Activated CD4-positive, alpha-beta T cell treated with anti-CD3 and anti-CD28 coated beads, Interleukin-2, amount 10 ng/mL, durations not matched to agents 24 days and 14 days (primary cell): ENCODE measurements around the gene REST. TPM values are rescaled to one million over a fixed set of nuclear protein-coding genes. Genes with fewer than 3 reads are reported as not detected.

Experiments used
- DNase-seq: peaks from one replicate; pipeline ENCODE4 v3.0.0; 2022
- H3K27ac Mint-ChIP-seq: one replicate; pipeline ENCODE4 v1.8.0; 2022; ENCODE audit warnings: mild to moderate bottlenecking, mixed read lengths
- H3K27me3 Mint-ChIP-seq: one replicate; pipeline ENCODE4 v1.8.0; 2022; ENCODE audit warnings: mixed read lengths
- H3K36me3 Mint-ChIP-seq: one replicate; pipeline ENCODE4 v1.8.0; 2022; ENCODE audit warnings: low read depth, mild to moderate bottlenecking, mixed read lengths
- H3K4me1 Mint-ChIP-seq: one replicate; pipeline ENCODE4 v1.8.0; 2021; ENCODE audit warnings: mixed read lengths
- H3K4me3 Mint-ChIP-seq: one replicate; pipeline ENCODE4 v1.8.0; 2022; ENCODE audit warnings: mild to moderate bottlenecking, moderate library complexity, mixed read lengths
- H3K9me3 Mint-ChIP-seq: one replicate; pipeline ENCODE4 v1.8.0; 2021; ENCODE audit warnings: mixed read lengths
- intact Hi-C: fragments of 100-400 bp; cut with micrococcal nuclease; formaldehyde crosslinking; loops from one replicate; pipeline ENCODE4 v1.15.1; 2023
- total RNA-seq: library from RNA; stranded (reverse); gene quantifications from 2 replicates; pipeline ENCODE4 v1.2.3, GENCODE V29; 2022

Gene REST
- total RNA-seq, 1 donor from 2014 or later, result 53.4 TPM

DNA sequence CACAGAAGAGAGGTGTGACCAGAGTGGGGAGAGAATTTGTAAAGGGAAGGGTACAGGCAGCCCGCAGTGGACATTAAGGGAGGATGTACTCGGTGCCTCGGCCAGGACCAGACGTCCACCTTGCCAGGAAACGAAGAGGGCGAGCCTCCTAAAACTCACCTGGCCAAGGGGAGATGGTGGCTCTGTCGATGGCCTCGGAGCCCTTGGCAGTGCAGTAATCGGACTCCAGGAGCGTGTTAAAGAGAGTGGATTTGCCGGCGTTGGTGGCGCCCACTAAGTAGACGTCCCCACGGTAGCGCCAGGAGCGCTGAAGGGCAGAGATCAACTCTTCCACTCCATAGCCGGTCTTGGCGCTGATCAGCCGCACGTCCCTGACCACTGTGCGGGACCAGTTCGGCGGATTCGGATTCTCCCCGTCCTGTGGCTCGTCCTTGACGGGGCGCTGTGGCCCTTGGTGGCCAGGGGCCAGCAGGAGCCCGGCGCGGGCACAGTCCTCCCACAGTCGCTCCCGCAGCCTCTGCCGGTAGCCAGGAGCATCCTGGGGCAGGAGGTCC, 68.7 kb downstream of the REST start:
- intact Hi-C loops, result loop anchor here (1.0 to 10.0 kb wide), 5 partner anchors 67 to 1429 kb away; partner anchors contain the start of genes CEP135, CLOCK and SRP72
- H3K27ac Mint-ChIP-seq, result peak overlapping the region; percentile 73
- peaks cover 4% of the 10 kb centered on the region for H3K9me3 Mint-ChIP-seq
- peaks cover 46% of the 10 kb centered on the region for H3K4me1 Mint-ChIP-seq
- peaks cover 2% of the 10 kb centered on the region for H3K27me3 Mint-ChIP-seq
- peak; percentile 70 for DNase-seq
- peaks cover 64% of the 10 kb centered on the region for H3K36me3 Mint-ChIP-seq
- H3K4me3 Mint-ChIP-seq, result peak overlapping the region; percentile 98

DNA sequence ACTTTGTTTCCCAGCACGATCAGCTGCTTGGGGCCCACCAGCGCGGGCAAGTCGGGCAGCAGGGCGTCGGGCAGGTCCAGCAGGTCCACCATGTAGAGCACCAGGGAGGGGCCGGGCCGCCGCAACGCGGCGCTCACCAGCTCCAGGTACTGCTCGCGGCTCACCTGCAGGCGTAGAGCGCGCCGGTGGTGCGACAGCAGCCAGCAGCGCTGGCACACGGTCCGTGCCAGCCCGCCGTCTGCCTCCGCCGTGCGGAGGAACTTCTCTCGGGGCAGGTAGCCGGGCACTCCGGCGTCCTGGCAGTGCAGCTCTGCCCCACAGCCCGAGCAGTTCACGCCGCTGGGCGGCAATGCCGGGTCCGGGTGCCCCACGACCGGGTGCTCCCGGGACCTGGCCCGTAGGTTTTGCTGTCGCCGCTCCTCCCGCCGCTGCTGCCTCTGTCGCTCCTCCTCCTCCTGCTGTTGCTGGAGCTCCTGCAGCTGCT, 69.2 kb downstream of the REST start:
- DNase-seq, result peak; percentile 85
- Mint-ChIP-seq H3K4me1 (peaks cover 50% of the 10 kb centered on the region), H3K36me3 (peaks cover 65% of the 10 kb centered on the region), H3K4me3 (peak overlapping the region; percentile 98), H3K27ac (peak overlapping the region; percentile 98), H3K9me3 (peaks cover 4% of the 10 kb centered on the region), H3K27me3 (peaks cover 2% of the 10 kb centered on the region)
- intact Hi-C loops, result loop anchor here (1.0 to 10.0 kb wide), 7 partner anchors 68 to 1430 kb away; partner anchors contain the start of genes AASDH, CEP135, CLOCK and PAICS

- peaks cover 62% of the 10 kb centered on the region for H3K36me3 Mint-ChIP-seq
- peaks cover 50% of the 10 kb centered on the region for H3K4me1 Mint-ChIP-seq
- peak within 1 kb of the TSS; percentile 98 for H3K4me3 Mint-ChIP-seq
- intact Hi-C loops, result loop anchor here (1.0 to 10.0 kb wide), 6 partner anchors 323 to 1430 kb away; partner anchors contain the start of genes AASDH, CEP135, CLOCK and PAICS
- peaks cover 4% of the 10 kb centered on the region for H3K9me3 Mint-ChIP-seq
- H3K27ac Mint-ChIP-seq, result peak within 1 kb of the TSS; percentile 98
- H3K27me3 Mint-ChIP-seq, result peaks cover 2% of the 10 kb centered on the region
- peak; percentile 100 for DNase-seq
Observed at GRCh38 chr4:56977321-56978012, 69.8 kb downstream of the REST start, which contains the start of gene NOA1. Gene NOA1, minus strand, starts transcription at chr4:56977606. Its CDS starts 21 bp downstream, at chr4:56977585.

- peak; percentile 97 for DNase-seq
- Mint-ChIP-seq H3K4me3 (peak within 1 kb of the TSS; percentile 98), H3K36me3 (peaks cover 53% of the 10 kb centered on the region), H3K4me1 (peaks cover 49% of the 10 kb centered on the region), H3K27ac (peak within 1 kb of the TSS; percentile 98), H3K9me3 (no peaks in the 10 kb centered on the region), H3K27me3 (peaks cover 2% of the 10 kb centered on the region)
- intact Hi-C loops, result loop anchor here (5.0 to 10.0 kb wide), 2 partner anchors 324 to 1432 kb away; partner anchors contain the start of gene CLOCK
Observed at GRCh38 chr4:56978750-56979303, 71.1 kb downstream of the REST start, which contains the start of gene POLR2B. Gene POLR2B, plus strand, starts transcription at chr4:56978896. Its CDS starts 90 bp downstream, at chr4:56978986.

DNA sequence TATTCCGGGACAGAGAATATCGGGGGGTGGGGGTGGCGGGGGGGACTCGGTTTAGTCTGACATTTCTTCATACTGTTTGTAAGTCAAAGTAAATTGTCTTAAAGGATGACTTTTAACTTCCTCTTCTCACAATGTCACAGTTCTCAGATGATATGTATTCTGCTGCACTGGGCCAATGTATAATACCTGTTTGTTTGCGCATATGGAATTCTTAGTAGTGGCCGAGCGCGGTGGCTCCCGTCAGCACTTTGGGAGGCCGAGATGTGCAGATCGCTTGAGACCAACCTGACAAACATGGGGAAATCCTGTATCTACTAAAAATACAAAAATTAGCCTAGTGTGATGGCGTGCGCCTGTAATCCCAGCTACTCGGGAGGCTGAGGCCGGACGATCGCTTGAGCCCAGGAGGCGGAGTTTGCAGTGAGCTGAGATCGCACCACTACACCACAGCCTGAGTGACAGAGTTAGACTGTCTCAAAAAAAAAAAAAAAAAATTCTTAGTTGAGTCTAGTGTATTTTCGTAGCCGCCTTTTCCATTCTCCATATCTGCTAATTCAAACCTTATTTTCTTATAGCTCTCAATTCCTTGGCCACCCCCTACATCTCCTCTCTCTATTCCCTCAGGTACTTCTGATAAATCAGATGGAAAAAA, 71.8 kb downstream of the REST start:
- Mint-ChIP-seq H3K9me3 (no peaks in the 10 kb centered on the region), H3K4me3 (peak overlapping the region; percentile 98), H3K36me3 (peaks cover 54% of the 10 kb centered on the region), H3K27me3 (peaks cover 2% of the 10 kb centered on the region), H3K27ac (peak overlapping the region; percentile 98), H3K4me1 (peaks cover 50% of the 10 kb centered on the region)
- intact Hi-C loops, result loop anchor here (1.0 to 10.0 kb wide), 3 partner anchors 10 to 1432 kb away; partner anchors contain the start of gene CLOCK
- peak; percentile 87 for DNase-seq

- peaks cover 55% of the 10 kb centered on the region for H3K36me3 Mint-ChIP-seq
Observed at GRCh38 chr4:56981795-56982201, 74.1 kb downstream of the REST start.

GRCh38 chr4:56986192-56986591, 78.5 kb downstream of the REST start:
- Mint-ChIP-seq H3K27me3 (no peaks in the 10 kb centered on the region), H3K9me3 (no peaks in the 10 kb centered on the region), H3K4me1 (peaks cover 34% of the 10 kb centered on the region), H3K36me3 (peaks cover 64% of the 10 kb centered on the region), H3K4me3 (no peak overlapping the region), H3K27ac (no peak overlapping the region)
- DNase-seq, result no peak
- intact Hi-C loops, result no loop called here

More at GRCh38 chr4:56981795-56982201, 74.1 kb downstream of the REST start:
- DNase-seq, result no peak
- no peaks in the 10 kb centered on the region for H3K9me3 Mint-ChIP-seq
- intact Hi-C loops, result no loop called here
- peak overlapping the region; percentile 49 for H3K27ac Mint-ChIP-seq
- H3K4me1 Mint-ChIP-seq, result peaks cover 47% of the 10 kb centered on the region
- H3K27me3 Mint-ChIP-seq, result peaks cover 2% of the 10 kb centered on the region
- H3K4me3 Mint-ChIP-seq, result peak overlapping the region; percentile 98

- Mint-ChIP-seq H3K36me3 (peaks cover 66% of the 10 kb centered on the region), H3K27ac (no peak overlapping the region), H3K4me3 (no peak overlapping the region), H3K27me3 (no peaks in the 10 kb centered on the region), H3K9me3 (no peaks in the 10 kb centered on the region), H3K4me1 (peaks cover 32% of the 10 kb centered on the region)
- no peak for DNase-seq
- intact Hi-C loops, result no loop called here
Observed at GRCh38 chr4:56986952-56987351, 79.3 kb downstream of the REST start.

DNA sequence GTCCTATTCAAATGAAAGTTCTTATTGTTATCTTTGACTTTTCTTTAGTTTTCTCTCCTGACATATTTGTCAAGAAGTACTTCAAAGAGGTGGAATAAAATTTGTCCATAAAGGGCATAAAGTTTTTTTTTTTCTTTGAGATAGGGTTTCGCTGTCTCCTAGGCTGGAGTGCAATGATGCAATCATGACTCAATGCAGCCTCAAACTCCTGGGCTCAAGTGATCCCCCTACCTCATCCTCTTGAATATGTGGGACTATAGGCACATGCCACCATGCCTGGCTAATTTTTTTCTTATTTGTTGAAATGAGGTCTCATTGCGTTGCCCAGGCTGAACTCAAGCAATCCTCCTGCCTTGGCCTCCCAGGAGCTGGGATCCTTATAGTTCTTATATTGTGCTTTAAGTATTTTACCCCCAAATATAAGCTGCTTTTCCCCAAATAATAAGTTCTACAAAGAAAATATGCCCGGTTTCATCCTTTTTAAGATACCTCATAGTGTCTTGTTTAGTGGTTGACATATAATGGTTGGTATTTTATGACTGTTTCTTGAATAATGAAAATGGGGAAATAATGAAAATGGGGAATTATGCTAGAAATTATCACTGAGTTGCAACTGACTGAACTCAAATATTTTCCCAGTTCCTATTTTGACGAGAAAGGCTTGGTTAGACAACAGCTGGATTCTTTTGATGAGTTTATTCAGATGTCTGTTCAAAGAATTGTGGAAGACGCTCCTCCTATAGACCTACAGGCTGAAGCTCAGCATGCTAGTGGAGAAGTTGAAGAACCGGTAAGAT, 82.6 kb downstream of the REST start:
- Mint-ChIP-seq H3K36me3 (peaks cover 67% of the 10 kb centered on the region), H3K27me3 (no peaks in the 10 kb centered on the region), H3K27ac (no peak overlapping the region), H3K4me1 (peaks cover 24% of the 10 kb centered on the region), H3K9me3 (no peaks in the 10 kb centered on the region), H3K4me3 (no peak overlapping the region)
- DNase-seq, result peak; percentile 33
- intact Hi-C loops, result no loop called here

DNA sequence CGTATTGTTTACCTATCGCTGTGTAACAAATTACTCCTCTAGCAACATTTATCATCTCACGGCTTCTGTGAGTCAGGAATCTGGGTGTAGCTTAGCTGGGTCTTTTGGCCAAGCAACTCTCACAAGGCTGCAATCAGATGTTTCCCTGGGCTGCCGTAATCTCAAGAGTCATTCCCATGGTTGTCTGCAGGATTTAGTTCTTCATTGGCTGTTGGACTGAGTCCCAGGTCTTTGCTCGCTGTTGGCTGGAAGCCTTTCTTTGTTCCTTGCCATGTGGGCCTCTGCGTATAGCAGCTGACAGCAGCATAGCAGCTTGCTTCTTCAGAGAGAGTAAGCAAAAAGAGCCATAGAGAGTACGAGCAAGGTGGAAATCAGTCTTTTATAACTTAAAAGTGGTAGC, 87.8 kb downstream of the REST start:
- Mint-ChIP-seq H3K36me3 (peaks cover 65% of the 10 kb centered on the region), H3K27me3 (no peaks in the 10 kb centered on the region), H3K27ac (no peak overlapping the region), H3K4me1 (peaks cover 18% of the 10 kb centered on the region), H3K9me3 (no peaks in the 10 kb centered on the region), H3K4me3 (no peak overlapping the region)
- DNase-seq, result no peak
- intact Hi-C loops, result no loop called here

DNA sequence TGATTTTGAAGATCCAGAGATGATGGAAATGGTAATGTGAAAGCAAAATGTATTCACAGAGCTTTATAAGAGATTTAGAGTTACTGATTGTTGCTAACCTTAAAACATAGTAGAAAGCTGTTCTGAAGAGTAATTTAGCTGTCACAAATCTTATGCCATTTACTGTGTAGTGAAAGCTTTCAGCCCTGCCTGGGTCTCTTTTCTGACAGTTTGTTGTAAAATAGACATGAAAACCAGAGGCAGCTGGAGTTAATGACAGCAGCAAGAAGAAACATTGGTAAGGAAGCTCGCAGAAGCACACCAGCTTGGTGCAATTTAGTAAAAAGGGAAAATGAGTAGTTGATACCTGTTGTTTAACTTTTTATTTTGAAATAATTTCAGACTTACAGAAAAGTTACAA, 92.1 kb downstream of the REST start:
- no peaks in the 10 kb centered on the region for H3K9me3 Mint-ChIP-seq
- no peak overlapping the region for H3K27ac Mint-ChIP-seq
- intact Hi-C loops, result no loop called here
- DNase-seq, result no peak
- peaks cover 6% of the 10 kb centered on the region for H3K4me1 Mint-ChIP-seq
- H3K27me3 Mint-ChIP-seq, result no peaks in the 10 kb centered on the region
- H3K36me3 Mint-ChIP-seq, result peaks cover 60% of the 10 kb centered on the region
- no peak overlapping the region for H3K4me3 Mint-ChIP-seq

DNA sequence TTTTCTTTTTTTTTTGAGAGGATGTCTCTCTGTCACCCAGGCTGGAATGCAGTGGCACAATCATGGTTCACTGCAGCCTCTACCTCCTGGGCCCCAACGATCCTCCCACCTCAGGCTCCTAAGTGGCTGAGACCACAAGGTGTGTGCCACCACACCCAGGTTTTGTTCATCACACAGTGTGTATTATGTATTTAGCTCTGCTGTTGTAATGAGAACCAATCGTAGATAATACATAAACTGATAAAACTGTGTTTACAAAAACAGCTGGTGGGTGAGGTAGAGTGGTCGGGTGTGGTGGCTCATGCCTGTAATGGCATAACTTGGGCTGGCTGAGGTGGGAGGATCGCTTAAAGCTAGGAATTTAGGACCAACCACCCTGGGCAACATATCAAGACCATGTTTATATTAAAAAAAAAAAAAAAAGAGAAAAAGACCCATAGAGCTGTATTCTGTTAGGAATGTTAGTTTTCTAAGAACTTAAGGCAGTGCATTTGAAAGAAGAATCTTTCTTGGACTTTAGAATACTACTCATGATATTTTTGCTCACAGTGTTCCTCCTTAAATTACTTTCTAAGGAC, 105.9 kb downstream of the REST start:
- Mint-ChIP-seq H3K36me3 (peaks cover 55% of the 10 kb centered on the region), H3K4me1 (peaks cover 2% of the 10 kb centered on the region), H3K9me3 (no peaks in the 10 kb centered on the region), H3K27me3 (no peaks in the 10 kb centered on the region), H3K4me3 (no peak overlapping the region), H3K27ac (no peak overlapping the region)
- no peak for DNase-seq
- intact Hi-C loops, result no loop called here
